IMR-90 (cell line): Measurements from ENCODE around the gene MYO5A. TPM values are rescaled to one million over a fixed set of nuclear protein-coding genes. Genes with fewer than 3 reads are reported as not detected.
"Not testable (repeated sequence)": the region's sequence is repeated elsewhere in the genome, so short reads cannot be mapped to it uniquely, and the experiment has no call there.

Experiments
- ATAC-seq: fragments of 200-7000 bp; cut with Tn5 transposase; 2 replicates; pipeline ENCODE4 v1.9.1; 2020; ENCODE audit warnings: low read depth, mild to moderate bottlenecking, moderate library complexity
- BruUV-seq: library from RNA; stranded (reverse); fragments of 400-500 nt; replicated peaks from 2 replicates; lab custom pipeline; 2021; lab: Mats Ljungman, UMichigan
- CTCF ChIA-PET: fragments of 300-600 bp; formaldehyde crosslinking; extraction: SDS; loops from one replicate; lab custom pipeline; 2021; ENCODE audit warnings: antibody characterized with exemption; lab: Yijun Ruan, JAX
- POLR2A ChIA-PET: fragments of 300-600 bp; sonication (Branson Sonifier 250); formaldehyde crosslinking; loops from one replicate; lab custom pipeline; 2022; ENCODE audit warnings: antibody characterized with exemption; ENCODE audit not compliant: unreplicated experiment; lab: Charles Lee
- DNase-seq: peaks from one replicate; pipeline ENCODE4 v3.0.0; 2013
- H2AFZ ChIP-seq: replicated peaks from 2 replicates; pipeline ENCODE3; 2013; ENCODE audit warnings: low read length, mild to moderate bottlenecking; ENCODE audit not compliant: poor library complexity
- H2AK5ac ChIP-seq: 2 replicates; pipeline ENCODE4 v1.6.1; 2013; ENCODE audit warnings: low read depth, low read length, inconsistent platforms
- H2AK9ac ChIP-seq: replicated peaks from 2 replicates; pipeline ENCODE3; 2013; ENCODE audit warnings: mild to moderate bottlenecking, low read depth, low read length, moderate library complexity; ENCODE audit not compliant: poor library complexity
- H2BK120ac ChIP-seq: 2 replicates; pipeline ENCODE4 v1.6.1; 2013; ENCODE audit warnings: low read depth, low read length, inconsistent platforms
- H2BK15ac ChIP-seq: 3 replicates; pipeline ENCODE4 v1.6.1; 2013; ENCODE audit warnings: low read depth, low read length, inconsistent platforms
- H2BK20ac ChIP-seq: 2 replicates; pipeline ENCODE4 v1.6.1; 2013; ENCODE audit warnings: low read depth, mild to moderate bottlenecking, inconsistent platforms, low read length, moderate library complexity
- H2BK5ac ChIP-seq: 2 replicates; pipeline ENCODE4 v1.6.1; 2013; ENCODE audit warnings: mild to moderate bottlenecking, low read depth, low read length, inconsistent platforms; ENCODE audit not compliant: poor library complexity, severe bottlenecking
- H3K14ac ChIP-seq: replicated peaks from 2 replicates; pipeline ENCODE4 v1.6.1; 2013; ENCODE audit warnings: low read depth, low read length, inconsistent platforms
- H3K18ac ChIP-seq: 2 replicates; pipeline ENCODE4 v1.6.1; 2013; ENCODE audit warnings: low read depth, low read length, control low read depth
- H3K23ac ChIP-seq: 2 replicates; pipeline ENCODE4 v1.6.1; 2013; ENCODE audit warnings: low read depth, low read length, inconsistent platforms
- H3K27ac ChIP-seq: 2 replicates; pipeline ENCODE4 v1.5.1; 2013; ENCODE audit warnings: mild to moderate bottlenecking, control low read depth, low read length; ENCODE audit not compliant: insufficient read depth
- H3K27me3 ChIP-seq: 2 replicates; pipeline ENCODE4 v1.6.1; 2013; ENCODE audit warnings: low read length; ENCODE audit not compliant: control insufficient read depth, insufficient read depth
- H3K36me3 ChIP-seq: 2 replicates; pipeline ENCODE4 v1.6.1; 2013; ENCODE audit warnings: low read length, mixed read lengths; ENCODE audit not compliant: control insufficient read depth, insufficient read depth
- H3K4ac ChIP-seq: 2 replicates; pipeline ENCODE4 v1.6.1; 2013; ENCODE audit warnings: low read depth, low read length, inconsistent platforms
- H3K4me1 ChIP-seq: 2 replicates; pipeline ENCODE4 v1.6.1; 2013; ENCODE audit warnings: low read length, mixed read lengths; ENCODE audit not compliant: control insufficient read depth, insufficient read depth
- H3K4me2 ChIP-seq: 2 replicates; pipeline ENCODE4 v1.6.1; 2013; ENCODE audit warnings: low read depth, mild to moderate bottlenecking, control low read depth, low read length, moderate library complexity
- H3K4me3 ChIP-seq: 2 replicates; pipeline ENCODE4 v1.5.1; 2013; ENCODE audit warnings: low read depth, mild to moderate bottlenecking, control low read depth, low read length, moderate library complexity; ENCODE audit not compliant: insufficient read depth
- H3K56ac ChIP-seq: 2 replicates; pipeline ENCODE4 v1.6.1; 2013; ENCODE audit warnings: low read length, inconsistent platforms; ENCODE audit not compliant: insufficient read depth; ENCODE audit errors: extremely low read depth
- H3K79me1 ChIP-seq, 2 experiments: 2 replicates each; pipeline ENCODE4 v1.6.1; 2013; ENCODE audit warnings: low read length in 2 of 2, inconsistent platforms in 1 of 2, low read depth in 1 of 2
- H3K9ac ChIP-seq: 2 replicates; pipeline ENCODE4 v1.6.1; 2013; ENCODE audit warnings: low read depth, low read length, control low read depth
- H3K9me1 ChIP-seq: 2 replicates; pipeline ENCODE4 v1.6.1; 2013; ENCODE audit warnings: low read length, inconsistent platforms; ENCODE audit not compliant: insufficient read depth
- H3K9me3 ChIP-seq: 2 replicates; pipeline ENCODE4 v1.6.1; 2013; ENCODE audit warnings: low read length; ENCODE audit not compliant: control insufficient read depth, insufficient read depth
- H4K20me1 ChIP-seq: 2 replicates; pipeline ENCODE4 v1.6.1; 2013; ENCODE audit warnings: low read length, inconsistent platforms; ENCODE audit not compliant: insufficient read depth
- H4K5ac ChIP-seq: 2 replicates; pipeline ENCODE4 v1.6.1; 2013; ENCODE audit warnings: mild to moderate bottlenecking, low read depth, low read length, control low read depth
- H4K8ac ChIP-seq, 2 experiments: 2 replicates each; pipeline ENCODE4 v1.6.1; 2013; ENCODE audit warnings: low read depth in 2 of 2, low read length in 2 of 2, control low read depth in 1 of 2, inconsistent platforms in 1 of 2
- H4K91ac ChIP-seq: 2 replicates; pipeline ENCODE4 v1.6.1; 2013; ENCODE audit warnings: low read depth, low read length, inconsistent platforms; ENCODE audit not compliant: insufficient read depth
- WGBS, 2 experiments: methylation state at CpG; one replicate each; pipeline versions ENCODE4 v1.1.5 to v1.1.7; 2013; ENCODE audit warnings: missing lambda C conversion rate in 2 of 2; ENCODE audit not compliant: insufficient read length in 1 of 2; ENCODE audit errors: extremely low coverage in 2 of 2; 5-methylcytosine and 5-hydroxymethylcytosine counted together
- dilution Hi-C: fragments of 300-500 bp; cut with HindIII; formaldehyde crosslinking; loops from one replicate; pipeline ENCODE4 v1.14.3; 2018; ENCODE audit warnings: low sequenced_read_pairs; ENCODE audit not compliant: unreplicated experiment
- in situ Hi-C: fragments of 300-500 bp; cut with MboI; formaldehyde crosslinking; loops from 3 replicates; pipeline ENCODE4 v1.14.3; 2019; ENCODE audit warnings: low sequenced_read_pairs, inconsistent platforms, mixed read lengths
- intact Hi-C: fragments of 100-400 bp; cut with micrococcal nuclease; formaldehyde crosslinking; loops from 2 replicates; pipeline ENCODE4 v1.10.0; 2022
- polyA plus RNA-seq, 3 experiments: library from polyadenylated mRNA; depleted of rRNA; stranded (reverse); fragments of >200 nt; gene quantifications; 2 replicates each; pipeline ENCODE4 v1.2.3, GENCODE V29; 2012; ENCODE audit warnings: low replicate concordance in 1 of 3
- total RNA-seq: library from RNA; depleted of rRNA; stranded (reverse); fragments of >200 nt; gene quantifications from 2 replicates; pipeline ENCODE4 v1.2.3, GENCODE V29; 2012

MYO5A gene
- total and polyA plus RNA-seq, 2 of the 4 experiments (the other 2 are of a cell fraction): 19.4 to 69.2 TPM

DNA sequence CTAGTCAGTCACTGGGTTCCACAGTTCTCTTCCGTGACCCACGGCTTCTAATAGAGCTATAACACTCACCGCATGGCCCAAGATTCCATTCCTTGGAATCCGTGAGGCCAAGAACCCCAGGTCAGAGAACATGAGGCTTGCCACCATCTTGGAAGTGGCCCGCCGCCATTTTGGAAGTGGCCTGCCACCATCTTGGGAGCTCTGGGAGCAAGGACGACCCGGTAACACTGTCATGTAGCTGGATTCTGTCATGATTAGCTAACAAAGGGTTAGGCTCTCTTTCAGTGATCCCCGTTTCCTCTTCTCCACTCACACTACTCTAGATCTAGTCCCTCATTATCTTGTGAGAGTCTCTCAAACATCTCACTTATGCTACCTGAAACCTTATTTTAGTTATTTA lies 89.6 kb downstream of the MYO5A start:
- dilution Hi-C loops, DNase-seq, H3K9me3 ChIP-seq, H3K9ac ChIP-seq, intact Hi-C loops, H3K18ac ChIP-seq, H3K9me1 ChIP-seq, BruUV-seq, H3K56ac ChIP-seq, H3K4me2 ChIP-seq, H3K14ac ChIP-seq, H3K4ac ChIP-seq, H3K27ac ChIP-seq, H2BK20ac ChIP-seq, in situ Hi-C loops, H3K4me3 ChIP-seq, POLR2A ChIA-PET, H3K4me1 ChIP-seq, H3K27me3 ChIP-seq, ATAC-seq, H4K20me1 ChIP-seq, H2AK9ac ChIP-seq, H3K23ac ChIP-seq, H3K36me3 ChIP-seq, H2BK120ac ChIP-seq, H4K5ac ChIP-seq, H4K91ac ChIP-seq, H2AFZ ChIP-seq, H2BK15ac ChIP-seq, H2BK5ac ChIP-seq, H2AK5ac ChIP-seq, H4K8ac ChIP-seq, CTCF ChIA-PET: not testable (repeated sequence)
- WGBS, 2 experiments: 93% methylated on average over 3 of the region's 9 CpGs; no CpG with 5 or more reads in 1 of the 2 experiments
- H3K79me1 ChIP-seq: peaks cover 7 to 34% of the 10 kb centered on the region in 2 experiments
